HepG2 (cell line): Measurements from ENCODE around the gene PKP4. TPM values are rescaled to one million over a fixed set of nuclear protein-coding genes. Genes with fewer than 3 reads are reported as not detected.
A peak's percentile ranks its signal among the peaks of the same experiment; 100 is the strongest.

Source experiments
- ARNT2 ChIP-seq: sonication (generic); formaldehyde crosslinking; IDR thresholded peaks from 2 replicates; pipeline ENCODE4 v1.8.0; 2022; ENCODE audit warnings: mild to moderate bottlenecking, low read depth, missing genetic modification reagents, moderate library complexity
- CBFB ChIP-seq: sonication (generic); formaldehyde crosslinking; IDR thresholded peaks from 2 replicates; pipeline ENCODE4 v1.4.0; 2020; ENCODE audit warnings: missing genetic modification reagents
- EP300 ChIP-seq, 3 experiments: sonication (generic) in 1 of 3; formaldehyde crosslinking in 1 of 3; IDR thresholded peaks; 2 replicates each; pipeline versions ENCODE4 v1.5.1 to v1.6.1; 2011 to 2020; ENCODE audit warnings: low read depth in 2 of 3, low read length in 2 of 3, borderline replicate concordance in 1 of 3, improper control_type of control experiment in 1 of 3, mild to moderate bottlenecking in 1 of 3, missing genetic modification reagents in 1 of 3, moderate library complexity in 1 of 3
- HNRNPL ChIP-seq: fragments of 200-400 bp; formaldehyde crosslinking; IDR thresholded peaks from 2 replicates; pipeline ENCODE4 v1.6.1; 2017; ENCODE audit warnings: mild to moderate bottlenecking, low read depth, low read length
- KDM2A ChIP-seq: sonication (generic); formaldehyde crosslinking; IDR thresholded peaks from 2 replicates; pipeline ENCODE4 v1.4.0; 2020; ENCODE audit warnings: low read depth, missing genetic modification reagents, borderline replicate concordance
- NFKB2 ChIP-seq: sonication (generic); formaldehyde crosslinking; IDR thresholded peaks from 2 replicates; pipeline ENCODE4 v1.4.0; 2020; ENCODE audit warnings: missing genetic modification reagents, borderline replicate concordance
- SATB2 ChIP-seq: sonication (generic); formaldehyde crosslinking; IDR thresholded peaks from 2 replicates; pipeline ENCODE4 v1.5.0; 2020; ENCODE audit warnings: missing genetic modification reagents
- SYNCRIP ChIP-seq: fragments of 200-400 bp; formaldehyde crosslinking; IDR thresholded peaks from 2 replicates; pipeline ENCODE4 v1.6.1; 2018; ENCODE audit warnings: mild to moderate bottlenecking, low read depth, low read length; ENCODE audit not compliant: insufficient read depth
- TAF1 ChIP-seq: sonication (generic); formaldehyde crosslinking; IDR thresholded peaks from 2 replicates; pipeline ENCODE4 v1.4.0; 2020; ENCODE audit warnings: missing genetic modification reagents
- ZNF180 ChIP-seq: sonication (generic); formaldehyde crosslinking; IDR thresholded peaks from 2 replicates; pipeline ENCODE4 v1.4.0; 2020; ENCODE audit warnings: low read depth, missing genetic modification reagents, borderline replicate concordance
- ZNF256 ChIP-seq: sonication (generic); formaldehyde crosslinking; conservative IDR thresholded peaks from 2 replicates; pipeline ENCODE4 v1.4.0; 2020; ENCODE audit warnings: missing genetic modification reagents
- ZNF382 ChIP-seq: sonication (generic); formaldehyde crosslinking; IDR thresholded peaks from 2 replicates; pipeline ENCODE4 v1.5.0; 2020; ENCODE audit warnings: missing genetic modification reagents, mild to moderate bottlenecking, borderline replicate concordance
- ZNF383 ChIP-seq: sonication (generic); formaldehyde crosslinking; IDR thresholded peaks from 2 replicates; pipeline ENCODE4 v1.4.0; 2020; ENCODE audit warnings: missing genetic modification reagents, mild to moderate bottlenecking, borderline replicate concordance
- ZNF841 ChIP-seq: sonication (generic); formaldehyde crosslinking; IDR thresholded peaks from 2 replicates; pipeline ENCODE4 v1.8.1; 2023; ENCODE audit warnings: missing genetic modification reagents, borderline replicate concordance
- polyA plus RNA-seq, 8 experiments: library from polyadenylated mRNA; depleted of rRNA in 3 of 8; stranded (reverse) in 7 of 8; unstranded in 1 of 8; fragments of >200 nt; fragmentation: Illumina TruSeq in 4 of 8; extraction: Trizol in 4 of 8; gene quantifications; 2 replicates each; pipeline versions ENCODE4 v1.2.1 to v1.2.3, GENCODE V29; 2011 to 2016; ENCODE audit warnings: low read depth in 4 of 8, missing spikeins in 1 of 8, mixed read lengths in 1 of 8; ENCODE audit not compliant: insufficient read depth in 1 of 8
- total RNA-seq, 5 experiments: library from RNA; depleted of rRNA; stranded (reverse); fragments of >200 nt; fragmentation: Illumina TruSeq; extraction: Trizol; gene quantifications; 2 replicates each; pipeline ENCODE4 v1.2.3, GENCODE V29; 2016; ENCODE audit warnings: low read depth in 1 of 5
- TF ChIP-seq, protein P1 (sequence below): IDR thresholded peaks from 2 replicates; pipeline ENCODE4 v1.6.1; 2012; ENCODE audit warnings: low read length, improper control_type of control experiment
- TF ChIP-seq, protein P2 (sequence below), 2 experiments: sonication (generic) in 1 of 2; formaldehyde crosslinking in 1 of 2; IDR thresholded peaks; 2 replicates each; pipeline versions ENCODE4 v1.4.0 to v1.6.1; 2016 to 2020; ENCODE audit warnings: borderline replicate concordance in 1 of 2, low read depth in 1 of 2, mild to moderate bottlenecking in 1 of 2, missing genetic modification reagents in 1 of 2
- TF ChIP-seq, protein P3 (sequence below): IDR thresholded peaks from 2 replicates; pipeline ENCODE4 v1.6.1; 2012; ENCODE audit warnings: inconsistent platforms
- TF ChIP-seq, protein P4 (sequence below): sonication (generic); formaldehyde crosslinking; IDR thresholded peaks from 2 replicates; pipeline ENCODE4 v1.8.0; 2022; ENCODE audit warnings: low read depth, missing genetic modification reagents

PKP4 gene
- total and polyA plus RNA-seq, 2 of the 13 experiments (the other 11 are each of a cell fraction or from before 2014, with no cell fraction given), result 80.9 to 90.5 TPM

GRCh38 chr2:158723921-158724802 lies 267.4 kb downstream of the PKP4 start (continued):
- TF ChIP-seq, protein P1, sequence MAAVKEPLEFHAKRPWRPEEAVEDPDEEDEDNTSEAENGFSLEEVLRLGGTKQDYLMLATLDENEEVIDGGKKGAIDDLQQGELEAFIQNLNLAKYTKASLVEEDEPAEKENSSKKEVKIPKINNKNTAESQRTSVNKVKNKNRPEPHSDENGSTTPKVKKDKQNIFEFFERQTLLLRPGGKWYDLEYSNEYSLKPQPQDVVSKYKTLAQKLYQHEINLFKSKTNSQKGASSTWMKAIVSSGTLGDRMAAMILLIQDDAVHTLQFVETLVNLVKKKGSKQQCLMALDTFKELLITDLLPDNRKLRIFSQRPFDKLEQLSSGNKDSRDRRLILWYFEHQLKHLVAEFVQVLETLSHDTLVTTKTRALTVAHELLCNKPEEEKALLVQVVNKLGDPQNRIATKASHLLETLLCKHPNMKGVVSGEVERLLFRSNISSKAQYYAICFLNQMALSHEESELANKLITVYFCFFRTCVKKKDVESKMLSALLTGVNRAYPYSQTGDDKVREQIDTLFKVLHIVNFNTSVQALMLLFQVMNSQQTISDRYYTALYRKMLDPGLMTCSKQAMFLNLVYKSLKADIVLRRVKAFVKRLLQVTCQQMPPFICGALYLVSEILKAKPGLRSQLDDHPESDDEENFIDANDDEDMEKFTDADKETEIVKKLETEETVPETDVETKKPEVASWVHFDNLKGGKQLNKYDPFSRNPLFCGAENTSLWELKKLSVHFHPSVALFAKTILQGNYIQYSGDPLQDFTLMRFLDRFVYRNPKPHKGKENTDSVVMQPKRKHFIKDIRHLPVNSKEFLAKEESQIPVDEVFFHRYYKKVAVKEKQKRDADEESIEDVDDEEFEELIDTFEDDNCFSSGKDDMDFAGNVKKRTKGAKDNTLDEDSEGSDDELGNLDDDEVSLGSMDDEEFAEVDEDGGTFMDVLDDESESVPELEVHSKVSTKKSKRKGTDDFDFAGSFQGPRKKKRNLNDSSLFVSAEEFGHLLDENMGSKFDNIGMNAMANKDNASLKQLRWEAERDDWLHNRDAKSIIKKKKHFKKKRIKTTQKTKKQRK, result no peak
- TF ChIP-seq CBFB (CRISPR knock-in tag) (no peak), ARNT2 (CRISPR knock-in tag) (no peak), HNRNPL (no peak), ZNF180 (CRISPR knock-in tag) (no peak), ZNF841 (CRISPR knock-in tag) (no peak), ZNF382 (no peak), KDM2A (peak; percentile 54; the same call in 1 of the 2 replicates), SATB2 (no peak), ZNF383 (CRISPR knock-in tag) (no peak), ZNF256 (CRISPR knock-in tag) (no peak), SYNCRIP (no peak), TAF1 (CRISPR knock-in tag) (no peak), EP300 (IDR thresholded peaks at IDR 0.05; ENCODE audit: low read depth in 2 of 2, low read length in 2 of 2) (peak in 1 of 2 experiments; percentile 42; a peak in 1 of 4 replicates), EP300 (CRISPR knock-in tag; IDR thresholded peaks at IDR 0.05; ENCODE audit: borderline replicate concordance) (0 out of 2 replicates have a peak, but pooled peaks have one; percentile 22), NFKB2 (CRISPR knock-in tag) (no peak)
- TF ChIP-seq, protein P2, sequence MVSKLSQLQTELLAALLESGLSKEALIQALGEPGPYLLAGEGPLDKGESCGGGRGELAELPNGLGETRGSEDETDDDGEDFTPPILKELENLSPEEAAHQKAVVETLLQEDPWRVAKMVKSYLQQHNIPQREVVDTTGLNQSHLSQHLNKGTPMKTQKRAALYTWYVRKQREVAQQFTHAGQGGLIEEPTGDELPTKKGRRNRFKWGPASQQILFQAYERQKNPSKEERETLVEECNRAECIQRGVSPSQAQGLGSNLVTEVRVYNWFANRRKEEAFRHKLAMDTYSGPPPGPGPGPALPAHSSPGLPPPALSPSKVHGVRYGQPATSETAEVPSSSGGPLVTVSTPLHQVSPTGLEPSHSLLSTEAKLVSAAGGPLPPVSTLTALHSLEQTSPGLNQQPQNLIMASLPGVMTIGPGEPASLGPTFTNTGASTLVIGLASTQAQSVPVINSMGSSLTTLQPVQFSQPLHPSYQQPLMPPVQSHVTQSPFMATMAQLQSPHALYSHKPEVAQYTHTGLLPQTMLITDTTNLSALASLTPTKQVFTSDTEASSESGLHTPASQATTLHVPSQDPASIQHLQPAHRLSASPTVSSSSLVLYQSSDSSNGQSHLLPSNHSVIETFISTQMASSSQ (IDR thresholded peaks at IDR 0.05; ENCODE audit: low read depth), result no peak
- TF ChIP-seq, protein P2 (CRISPR knock-in tag; IDR thresholded peaks at IDR 0.05; ENCODE audit: borderline replicate concordance), result no peak
- TF ChIP-seq, protein P3, sequence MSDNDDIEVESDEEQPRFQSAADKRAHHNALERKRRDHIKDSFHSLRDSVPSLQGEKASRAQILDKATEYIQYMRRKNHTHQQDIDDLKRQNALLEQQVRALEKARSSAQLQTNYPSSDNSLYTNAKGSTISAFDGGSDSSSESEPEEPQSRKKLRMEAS, result no peak
- TF ChIP-seq, protein P4, sequence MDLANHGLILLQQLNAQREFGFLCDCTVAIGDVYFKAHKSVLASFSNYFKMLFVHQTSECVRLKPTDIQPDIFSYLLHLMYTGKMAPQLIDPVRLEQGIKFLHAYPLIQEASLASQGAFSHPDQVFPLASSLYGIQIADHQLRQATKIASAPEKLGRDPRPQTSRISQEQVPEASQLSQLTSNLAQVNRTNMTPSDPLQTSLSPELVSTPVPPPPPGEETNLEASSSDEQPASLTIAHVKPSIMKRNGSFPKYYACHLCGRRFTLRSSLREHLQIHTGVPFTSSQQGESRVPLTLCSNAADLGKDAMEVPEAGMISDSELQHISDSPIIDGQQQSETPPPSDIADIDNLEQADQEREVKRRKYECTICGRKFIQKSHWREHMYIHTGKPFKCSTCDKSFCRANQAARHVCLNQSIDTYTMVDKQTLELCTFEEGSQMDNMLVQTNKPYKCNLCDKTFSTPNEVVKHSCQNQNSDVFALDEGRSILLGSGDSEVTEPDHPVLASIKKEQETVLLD (CRISPR knock-in tag), result no peak
